ENCODE results near the gene PJA1. TPM values are rescaled to one million over a fixed set of nuclear protein-coding genes. Genes with fewer than 3 reads are reported as not detected.

The PJA1 gene
- total RNA-seq, 1 donor from 2014 or later, result 26.9 TPM

DNA sequence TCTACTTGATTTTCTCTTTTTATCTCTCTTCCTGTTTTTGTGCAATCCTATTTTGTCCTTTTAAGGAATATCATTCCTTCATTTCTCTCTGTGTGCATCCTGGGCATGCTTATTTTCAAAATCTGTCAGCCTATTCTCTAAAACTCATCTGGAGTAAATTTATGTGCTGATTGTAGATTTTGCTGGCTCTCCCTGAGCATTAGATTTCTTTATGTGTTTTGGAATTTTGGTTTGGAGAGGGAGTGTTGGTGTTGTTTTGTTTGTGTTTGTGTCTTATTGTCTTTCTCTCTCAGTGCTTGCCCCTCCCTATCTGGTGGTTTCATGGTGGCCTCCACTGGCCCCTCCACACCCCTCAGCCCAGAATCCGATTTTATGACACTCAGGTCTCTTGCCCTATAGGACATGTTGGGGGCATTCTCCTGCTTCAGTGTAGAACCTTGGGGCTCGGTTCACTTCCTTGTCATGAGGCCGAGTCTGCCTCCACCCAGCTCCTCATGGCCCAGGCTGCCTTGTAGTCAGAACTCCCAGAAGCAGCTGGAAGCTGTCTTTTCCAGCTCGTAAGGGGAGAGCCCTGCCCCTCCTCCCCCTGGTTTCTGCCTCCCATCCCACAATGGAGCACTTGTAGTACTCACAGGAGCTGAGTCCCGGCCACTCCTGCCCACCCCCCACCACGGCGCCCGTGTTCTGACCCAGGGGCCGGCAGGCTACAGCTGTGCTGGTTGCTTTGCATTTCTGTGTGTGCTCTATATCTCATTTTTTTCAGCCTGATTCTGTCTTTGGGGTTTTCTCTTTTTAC is 24.5 kb upstream of the PJA1 start:
- intact Hi-C loops (cut with DNase I), result no loop called here
- TF ChIP-seq CTCF (IDR thresholded peaks at IDR 0.05), result no peak
- Histone ChIP-seq H3K27me3 (no peaks in the 10 kb centered on the region), H3K4me1 (no peaks in the 10 kb centered on the region), H3K4me3 (no peak overlapping the region), H3K36me3 (no peaks in the 10 kb centered on the region), H3K9me3 (no peaks in the 10 kb centered on the region), H3K27ac (no peak overlapping the region)
- DNase-seq (ENCODE audit: low spot score in 2 of 2), result peak in 1 of 2 donors; percentile 48

GRCh38 chrX:69186651-69187050 is 21.4 kb upstream of the PJA1 start:
- TF ChIP-seq CTCF (IDR thresholded peaks at IDR 0.05), result no peak
- no peak for DNase-seq (ENCODE audit: low spot score in 2 of 2)
- Histone ChIP-seq H3K9me3 (no peaks in the 10 kb centered on the region), H3K4me1 (no peaks in the 10 kb centered on the region), H3K36me3 (no peaks in the 10 kb centered on the region), H3K27me3 (no peaks in the 10 kb centered on the region), H3K27ac (no peak overlapping the region), H3K4me3 (no peak overlapping the region)
- intact Hi-C loops (cut with DNase I), result no loop called here

DNA sequence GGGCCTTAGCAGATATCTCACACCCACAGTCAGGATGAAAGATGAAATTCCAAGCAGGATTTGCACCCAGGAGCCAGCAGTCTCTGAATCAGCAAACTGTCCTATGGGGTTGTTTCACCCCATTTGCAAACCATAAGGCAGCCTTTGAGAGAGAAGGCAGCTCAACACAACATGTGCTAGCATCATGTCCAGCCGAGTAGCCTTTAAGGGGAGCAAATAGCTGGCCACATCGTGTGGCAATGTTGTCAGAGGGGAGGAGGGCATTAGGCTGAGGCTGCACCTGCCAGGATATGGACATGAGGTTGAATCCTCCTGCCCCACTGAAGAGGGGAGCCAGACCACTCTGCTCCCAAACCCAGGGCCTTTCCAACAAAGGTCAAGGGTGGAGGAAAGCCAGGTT is 20.6 kb upstream of the PJA1 start:
- peak in 1 of 2 donors; percentile 22 for DNase-seq (ENCODE audit: low spot score in 2 of 2)
- H3K27me3 ChIP-seq, result no peaks in the 10 kb centered on the region
- H3K4me3 ChIP-seq, result no peak overlapping the region
- no peak overlapping the region for H3K27ac ChIP-seq
- no peaks in the 10 kb centered on the region for H3K9me3 ChIP-seq
- H3K4me1 ChIP-seq, result no peaks in the 10 kb centered on the region
- no peaks in the 10 kb centered on the region for H3K36me3 ChIP-seq
- intact Hi-C loops (cut with DNase I), result no loop called here
- no peak for TF ChIP-seq CTCF (IDR thresholded peaks at IDR 0.05)

DNA sequence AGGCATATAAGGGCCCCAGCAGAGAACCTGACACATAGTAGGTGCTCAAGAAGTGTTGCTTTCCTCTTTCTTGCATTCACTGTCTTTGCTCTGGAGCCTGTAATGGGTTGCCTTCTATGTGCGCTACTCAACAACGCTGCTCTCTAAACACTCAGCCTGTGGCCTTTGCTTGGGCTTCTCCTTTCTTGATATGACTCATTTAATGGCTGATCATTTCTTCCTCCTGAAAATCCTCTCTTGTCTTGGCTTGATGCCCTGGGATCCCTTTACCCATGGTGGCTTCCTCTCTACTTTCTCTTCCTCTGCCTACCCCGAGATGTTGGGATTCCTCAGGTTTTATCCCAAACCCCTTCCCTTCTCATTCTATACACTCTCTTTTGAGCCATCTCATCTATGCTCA is 19.9 kb upstream of the PJA1 start:
- H3K27ac ChIP-seq, result no peak overlapping the region
- intact Hi-C loops (cut with DNase I), result no loop called here
- no peak for TF ChIP-seq CTCF (IDR thresholded peaks at IDR 0.05)
- H3K4me1 ChIP-seq, result no peaks in the 10 kb centered on the region
- H3K27me3 ChIP-seq, result no peaks in the 10 kb centered on the region
- no peak for DNase-seq (ENCODE audit: low spot score in 2 of 2)
- H3K4me3 ChIP-seq, result no peak overlapping the region
- no peaks in the 10 kb centered on the region for H3K36me3 ChIP-seq
- H3K9me3 ChIP-seq, result no peaks in the 10 kb centered on the region

- Histone ChIP-seq H3K36me3 (no peaks in the 10 kb centered on the region), H3K9me3 (no peaks in the 10 kb centered on the region), H3K27me3 (no peaks in the 10 kb centered on the region), H3K27ac (no peak overlapping the region), H3K4me3 (no peak overlapping the region), H3K4me1 (no peaks in the 10 kb centered on the region)
- TF ChIP-seq CTCF (IDR thresholded peaks at IDR 0.05), result no peak
- DNase-seq (ENCODE audit: low spot score in 2 of 2), result no peak
- intact Hi-C loops (cut with DNase I), result no loop called here
Observed at GRCh38 chrX:69182818-69183380, 17.6 kb upstream of the PJA1 start.

Measured in ascending aorta (tissue), 2 donors.